Adrenal gland (tissue), 5 donors: ENCODE results near the gene ATG10.

Experiments
- POLR2A ChIP-seq, 2 donors: fragments of 450-650 bp; IDR thresholded peaks; one replicate each; pipeline ENCODE4 v1.6.1; 2017; ENCODE audit warnings: antibody characterized with exemption in 2 of 2, mild to moderate bottlenecking in 2 of 2, moderate library complexity in 1 of 2
- TF ChIP-seq, protein P1 (sequence below), 6 experiments: fragments of 450-650 bp in 4 of 6; fragments of 200-600 bp in 2 of 6; sonication (generic) in 1 of 6; IDR thresholded peaks; 1 replicate in 5 of 6; 2 replicates in 1 of 6; pipeline versions ENCODE4 v1.5.1 to v1.8.0; 2016 to 2021; ENCODE audit warnings: antibody characterized with exemption in 6 of 6, mild to moderate bottlenecking in 2 of 6, moderate library complexity in 1 of 6
- donor health status: DM: no; HTN: no; CAD: no.

DNA sequence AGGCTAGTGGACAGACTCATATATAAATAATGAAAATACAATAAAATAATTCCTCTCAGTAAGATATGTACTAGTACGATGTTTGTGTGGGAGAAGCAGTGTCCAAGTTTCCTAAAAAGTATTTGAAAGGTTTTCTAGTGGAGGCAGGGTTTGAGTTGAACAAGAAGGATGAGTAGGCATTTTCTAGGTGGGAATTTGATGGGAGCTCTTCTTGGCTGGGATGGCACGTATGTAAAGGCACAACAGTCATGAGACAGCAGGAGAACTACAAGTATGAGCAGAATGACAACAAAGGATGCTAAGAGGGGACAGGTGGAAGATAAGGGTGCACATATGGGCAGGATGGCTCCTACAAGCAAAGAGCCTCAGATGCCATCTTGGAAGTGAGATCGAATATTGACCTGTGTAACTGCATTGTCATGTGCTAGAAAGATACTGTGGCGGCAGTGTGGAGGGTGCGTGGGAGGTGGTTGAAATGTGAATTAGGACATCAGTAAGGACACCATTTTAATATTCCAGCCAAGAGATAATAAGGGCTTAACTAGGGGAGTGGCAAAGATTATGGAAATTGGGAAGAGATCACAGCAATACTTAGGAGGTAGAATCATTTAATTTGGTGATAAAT lies 170.5 kb downstream of the ATG10 start:
- TF ChIP-seq, protein P1, sequence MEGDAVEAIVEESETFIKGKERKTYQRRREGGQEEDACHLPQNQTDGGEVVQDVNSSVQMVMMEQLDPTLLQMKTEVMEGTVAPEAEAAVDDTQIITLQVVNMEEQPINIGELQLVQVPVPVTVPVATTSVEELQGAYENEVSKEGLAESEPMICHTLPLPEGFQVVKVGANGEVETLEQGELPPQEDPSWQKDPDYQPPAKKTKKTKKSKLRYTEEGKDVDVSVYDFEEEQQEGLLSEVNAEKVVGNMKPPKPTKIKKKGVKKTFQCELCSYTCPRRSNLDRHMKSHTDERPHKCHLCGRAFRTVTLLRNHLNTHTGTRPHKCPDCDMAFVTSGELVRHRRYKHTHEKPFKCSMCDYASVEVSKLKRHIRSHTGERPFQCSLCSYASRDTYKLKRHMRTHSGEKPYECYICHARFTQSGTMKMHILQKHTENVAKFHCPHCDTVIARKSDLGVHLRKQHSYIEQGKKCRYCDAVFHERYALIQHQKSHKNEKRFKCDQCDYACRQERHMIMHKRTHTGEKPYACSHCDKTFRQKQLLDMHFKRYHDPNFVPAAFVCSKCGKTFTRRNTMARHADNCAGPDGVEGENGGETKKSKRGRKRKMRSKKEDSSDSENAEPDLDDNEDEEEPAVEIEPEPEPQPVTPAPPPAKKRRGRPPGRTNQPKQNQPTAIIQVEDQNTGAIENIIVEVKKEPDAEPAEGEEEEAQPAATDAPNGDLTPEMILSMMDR (IDR thresholded peaks at IDR 0.05) = no peak
- no peak for TF ChIP-seq POLR2A (IDR thresholded peaks at IDR 0.05)
